ENCODE results near the gene ADCY3. TPM values are rescaled to one million over a fixed set of nuclear protein-coding genes. Genes with fewer than 3 reads are reported as not detected.

ADCY3 gene
- total and polyA plus RNA-seq, 2 of the 13 experiments (the other 11 are each of a cell fraction or from before 2014, with no cell fraction given): 0.11 to 0.61 TPM

DNA sequence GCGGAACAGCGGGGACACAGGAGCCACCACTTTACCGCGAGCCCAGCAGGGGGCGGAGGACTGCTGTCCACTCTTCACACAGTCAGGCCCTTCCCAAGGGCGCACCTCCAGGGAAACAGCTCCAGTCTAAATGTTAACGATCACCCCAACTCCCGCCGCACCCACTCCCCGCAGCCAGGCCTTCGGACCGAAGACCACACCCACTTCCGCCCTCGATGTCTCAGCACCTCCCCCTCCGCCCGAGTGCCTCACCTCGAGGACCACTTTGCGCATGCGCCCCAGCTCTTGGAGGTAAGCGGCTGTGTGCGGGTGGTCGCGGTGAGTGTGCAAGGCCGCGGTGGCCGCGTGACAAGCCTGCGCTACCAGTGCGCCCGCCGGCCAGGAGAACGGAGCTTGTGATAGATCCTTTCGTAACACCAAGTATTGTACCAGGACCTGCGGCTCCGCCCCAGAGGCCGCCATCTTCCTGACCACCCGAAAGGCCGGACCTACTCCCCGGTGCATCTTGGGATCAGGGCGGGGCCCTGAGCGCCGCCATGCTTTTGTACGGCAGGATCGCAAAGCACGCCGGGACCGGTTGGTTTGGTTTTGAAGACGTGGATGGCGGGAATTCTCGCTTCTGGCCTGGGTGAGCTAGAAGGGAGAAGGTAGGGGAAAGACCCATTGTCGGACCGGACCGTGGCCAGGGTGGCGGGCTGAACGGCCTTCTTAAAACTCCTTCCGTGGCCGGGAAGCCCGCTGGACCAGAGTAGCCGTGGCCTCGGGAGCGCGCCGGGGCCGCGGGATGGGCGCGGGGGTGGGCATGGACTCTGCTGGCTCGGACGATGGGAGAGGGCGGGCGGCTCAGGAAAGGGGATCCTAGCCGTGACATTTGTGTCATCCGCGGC is 126.9 kb downstream of the ADCY3 start, which contains the start of the genes CENPO and PTRHD1 (continued):
- TF ChIP-seq, protein P1, sequence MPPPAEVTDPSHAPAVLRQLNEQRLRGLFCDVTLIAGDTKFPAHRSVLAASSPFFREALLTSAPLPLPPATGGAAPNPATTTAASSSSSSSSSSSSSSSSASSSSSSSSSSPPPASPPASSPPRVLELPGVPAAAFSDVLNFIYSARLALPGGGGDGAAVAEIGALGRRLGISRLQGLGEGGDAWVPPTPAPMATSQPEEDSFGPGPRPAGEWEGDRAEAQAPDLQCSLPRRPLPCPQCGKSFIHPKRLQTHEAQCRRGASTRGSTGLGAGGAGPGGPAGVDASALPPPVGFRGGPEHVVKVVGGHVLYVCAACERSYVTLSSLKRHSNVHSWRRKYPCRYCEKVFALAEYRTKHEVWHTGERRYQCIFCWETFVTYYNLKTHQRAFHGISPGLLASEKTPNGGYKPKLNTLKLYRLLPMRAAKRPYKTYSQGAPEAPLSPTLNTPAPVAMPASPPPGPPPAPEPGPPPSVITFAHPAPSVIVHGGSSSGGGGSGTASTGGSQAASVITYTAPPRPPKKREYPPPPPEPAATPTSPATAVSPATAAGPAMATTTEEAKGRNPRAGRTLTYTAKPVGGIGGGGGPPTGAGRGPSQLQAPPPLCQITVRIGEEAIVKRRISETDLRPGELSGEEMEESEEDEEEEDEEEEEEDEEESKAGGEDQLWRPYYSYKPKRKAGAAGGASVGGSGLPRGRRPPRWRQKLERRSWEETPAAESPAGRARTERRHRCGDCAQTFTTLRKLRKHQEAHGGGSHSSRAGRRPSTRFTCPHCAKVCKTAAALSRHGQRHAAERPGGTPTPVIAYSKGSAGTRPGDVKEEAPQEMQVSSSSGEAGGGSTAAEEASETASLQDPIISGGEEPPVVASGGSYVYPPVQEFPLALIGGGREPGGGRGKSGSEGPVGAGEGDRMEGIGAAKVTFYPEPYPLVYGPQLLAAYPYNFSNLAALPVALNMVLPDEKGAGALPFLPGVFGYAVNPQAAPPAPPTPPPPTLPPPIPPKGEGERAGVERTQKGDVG (CRISPR knock-in tag; IDR thresholded peaks at IDR 0.05; ENCODE audit: borderline replicate concordance): peak; percentile 37; the same call in 1 of the 2 replicates
- TF ChIP-seq TBP (CRISPR knock-in tag; IDR thresholded peaks at IDR 0.05): 0 out of 2 replicates have a peak, but pooled peaks have one; percentile 62
- peak; percentile 41 for TF ChIP-seq MIER2 (CRISPR knock-in tag; IDR thresholded peaks at IDR 0.05)
- TF ChIP-seq SRSF4 (IDR thresholded peaks at IDR 0.05; ENCODE audit: low read depth, low read length, poor library complexity, severe bottlenecking): no peak
- peak; percentile 86 for TF ChIP-seq GFI1 (CRISPR knock-in tag; IDR thresholded peaks at IDR 0.05; ENCODE audit: borderline replicate concordance)
- TF ChIP-seq MED8 (CRISPR knock-in tag; IDR thresholded peaks at IDR 0.05; ENCODE audit: insufficient replicate concordance): peak; percentile 73
- peak; percentile 98 for TF ChIP-seq REL (CRISPR knock-in tag; conservative IDR thresholded peaks at IDR 0.05)
- TF ChIP-seq, protein P2, sequence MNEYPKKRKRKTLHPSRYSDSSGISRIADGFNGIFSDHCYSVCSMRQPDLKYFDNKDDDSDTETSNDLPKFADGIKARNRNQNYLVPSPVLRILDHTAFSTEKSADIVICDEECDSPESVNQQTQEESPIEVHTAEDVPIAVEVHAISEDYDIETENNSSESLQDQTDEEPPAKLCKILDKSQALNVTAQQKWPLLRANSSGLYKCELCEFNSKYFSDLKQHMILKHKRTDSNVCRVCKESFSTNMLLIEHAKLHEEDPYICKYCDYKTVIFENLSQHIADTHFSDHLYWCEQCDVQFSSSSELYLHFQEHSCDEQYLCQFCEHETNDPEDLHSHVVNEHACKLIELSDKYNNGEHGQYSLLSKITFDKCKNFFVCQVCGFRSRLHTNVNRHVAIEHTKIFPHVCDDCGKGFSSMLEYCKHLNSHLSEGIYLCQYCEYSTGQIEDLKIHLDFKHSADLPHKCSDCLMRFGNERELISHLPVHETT (CRISPR knock-in tag; conservative IDR thresholded peaks at IDR 0.05): peak; percentile 90
- peak; percentile 88; the same call in 1 of the 2 replicates for TF ChIP-seq KDM5A (IDR thresholded peaks at IDR 0.05; ENCODE audit: borderline replicate concordance, low read length)
- TF ChIP-seq ZBTB21 (CRISPR knock-in tag; IDR thresholded peaks at IDR 0.05): peak; percentile 15; the same call in 1 of the 2 replicates
- TF ChIP-seq ZSCAN21 (CRISPR knock-in tag; IDR thresholded peaks at IDR 0.05; ENCODE audit: borderline replicate concordance): peak; percentile 73; the same call in 1 of the 2 replicates
- TF ChIP-seq MTF1 (CRISPR knock-in tag; IDR thresholded peaks at IDR 0.05): no peak
- peak; percentile 87; the same call in 1 of the 2 replicates for TF ChIP-seq ZNF264 (CRISPR knock-in tag; IDR thresholded peaks at IDR 0.05)
- peak; percentile 96 for TF ChIP-seq KDM2A (CRISPR knock-in tag; IDR thresholded peaks at IDR 0.05; ENCODE audit: borderline replicate concordance, low read depth)
- TF ChIP-seq AHR (CRISPR knock-in tag; IDR thresholded peaks at IDR 0.05): peak; percentile 97
- peak; percentile 81 for TF ChIP-seq RCOR2 (CRISPR knock-in tag; IDR thresholded peaks at IDR 0.05)
- TF ChIP-seq ZNF343 (CRISPR knock-in tag; IDR thresholded peaks at IDR 0.05): peak; percentile 87; the same call in 1 of the 2 replicates
- TF ChIP-seq ZNF234 (CRISPR knock-in tag; conservative IDR thresholded peaks at IDR 0.05): no peak
- TF ChIP-seq ZNF3 (CRISPR knock-in tag; IDR thresholded peaks at IDR 0.05): no peak
- TF ChIP-seq, protein P3, sequence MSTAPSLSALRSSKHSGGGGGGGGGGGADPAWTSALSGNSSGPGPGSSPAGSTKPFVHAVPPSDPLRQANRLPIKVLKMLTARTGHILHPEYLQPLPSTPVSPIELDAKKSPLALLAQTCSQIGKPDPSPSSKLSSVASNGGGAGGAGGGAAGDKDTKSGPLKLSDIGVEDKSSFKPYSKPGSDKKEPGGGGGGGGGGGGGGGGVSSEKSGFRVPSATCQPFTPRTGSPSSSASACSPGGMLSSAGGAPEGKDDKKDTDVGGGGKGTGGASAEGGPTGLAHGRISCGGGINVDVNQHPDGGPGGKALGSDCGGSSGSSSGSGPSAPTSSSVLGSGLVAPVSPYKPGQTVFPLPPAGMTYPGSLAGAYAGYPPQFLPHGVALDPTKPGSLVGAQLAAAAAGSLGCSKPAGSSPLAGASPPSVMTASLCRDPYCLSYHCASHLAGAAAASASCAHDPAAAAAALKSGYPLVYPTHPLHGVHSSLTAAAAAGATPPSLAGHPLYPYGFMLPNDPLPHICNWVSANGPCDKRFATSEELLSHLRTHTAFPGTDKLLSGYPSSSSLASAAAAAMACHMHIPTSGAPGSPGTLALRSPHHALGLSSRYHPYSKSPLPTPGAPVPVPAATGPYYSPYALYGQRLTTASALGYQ (CRISPR knock-in tag; IDR thresholded peaks at IDR 0.05): peak; percentile 74; the same call in 1 of the 2 replicates
- no peak; the same call in 1 of the 2 replicates for TF ChIP-seq DNMT1 (CRISPR knock-in tag; IDR thresholded peaks at IDR 0.05)

Measured in HepG2 (cell line).